ENCODE results near the gene PLAAT3.

The PLAAT3 gene

GRCh38 chr11:63574856-63575602 is 39.2 kb downstream of the PLAAT3 start:
- peak; percentile 53 for DNase-seq (ENCODE audit: low read depth)
- no peak for TF ChIP-seq CTCF (IDR thresholded peaks at IDR 0.05; ENCODE audit: insufficient read depth, low read depth, low read length, missing control alignments)
- no peak overlapping the region for H3K4me3 ChIP-seq (ENCODE audit: low read length)

GRCh38 chr11:63573881-63574855 is 40.1 kb downstream of the PLAAT3 start:
- no peak for DNase-seq (ENCODE audit: low read depth)
- H3K4me3 ChIP-seq (ENCODE audit: low read length) = no peak overlapping the region
- peak; percentile 16 for TF ChIP-seq CTCF (IDR thresholded peaks at IDR 0.05; ENCODE audit: insufficient read depth, low read depth, low read length, missing control alignments)

GRCh38 chr11:63572026-63572688 is 42.1 kb downstream of the PLAAT3 start:
- H3K4me3 ChIP-seq (ENCODE audit: low read length) = no peak overlapping the region
- DNase-seq (ENCODE audit: low read depth) = no peak
- no peak for TF ChIP-seq CTCF (IDR thresholded peaks at IDR 0.05; ENCODE audit: insufficient read depth, low read depth, low read length, missing control alignments)

GRCh38 chr11:63569570-63569969 is 44.7 kb downstream of the PLAAT3 start:
- TF ChIP-seq CTCF (IDR thresholded peaks at IDR 0.05; ENCODE audit: insufficient read depth, low read depth, low read length, missing control alignments) = no peak
- no peak overlapping the region for H3K4me3 ChIP-seq (ENCODE audit: low read length)
- no peak for DNase-seq (ENCODE audit: low read depth)

GRCh38 chr11:63567044-63567840 is 47.0 kb downstream of the PLAAT3 start:
- no peak for TF ChIP-seq CTCF (IDR thresholded peaks at IDR 0.05; ENCODE audit: insufficient read depth, low read depth, low read length, missing control alignments)
- no peak overlapping the region for H3K4me3 ChIP-seq (ENCODE audit: low read length)
- DNase-seq (ENCODE audit: low read depth) = peak; percentile 98

- peak; percentile 85 for DNase-seq (ENCODE audit: low read depth)
- TF ChIP-seq CTCF (IDR thresholded peaks at IDR 0.05; ENCODE audit: insufficient read depth, low read depth, low read length, missing control alignments) = peak; percentile 6
- H3K4me3 ChIP-seq (ENCODE audit: low read length) = no peak overlapping the region
These were observed 49.4 kb downstream of the PLAAT3 start for GRCh38 chr11:63564784-63565350.
